ENCODE results near the gene RASIP1. TPM values are rescaled to one million over a fixed set of nuclear protein-coding genes. Genes with fewer than 3 reads are reported as not detected.

The RASIP1 gene
- total RNA-seq, 2 donors from 2014 or later: 3.4 to 5.2 TPM

DNA sequence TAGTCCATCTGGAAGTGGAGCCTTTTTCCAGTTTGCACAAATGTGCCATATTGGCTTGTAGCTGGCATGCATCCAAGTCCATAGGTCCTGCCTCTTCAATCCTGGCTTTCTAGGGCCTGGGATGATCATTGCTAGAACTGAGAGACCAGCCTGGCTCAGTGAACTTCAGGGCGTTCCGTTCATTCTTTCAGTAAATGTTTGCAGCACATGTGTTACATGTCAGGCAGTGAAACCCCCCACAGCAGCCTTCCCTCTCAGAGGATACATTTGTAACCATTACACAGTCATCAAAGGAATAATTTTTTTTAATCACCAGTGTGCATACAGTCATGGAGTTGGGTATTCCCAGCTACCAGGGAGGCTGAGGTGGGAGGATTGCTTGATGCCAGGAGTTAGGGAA, 35.0 kb downstream of the RASIP1 start:
- Mint-ChIP-seq H3K4me1 (no peaks in the 10 kb centered on the region), H3K9me3 (peaks cover 7% of the 10 kb centered on the region), H3K27me3 (ENCODE audit: insufficient read depth) (peaks cover 5% of the 10 kb centered on the region), H3K27ac (no peak overlapping the region), H3K36me3 (ENCODE audit: low read depth) (peaks cover 48% of the 10 kb centered on the region), H3K4me3 (no peak overlapping the region)
- DNase-seq: no peak
- no peaks in the 10 kb centered on the region for H3K36me3 ChIP-seq (ENCODE audit: control insufficient read depth, insufficient read depth, low read length)
- H3K9ac ChIP-seq (ENCODE audit: extremely low read depth, low read length, poor library complexity, severe bottlenecking): no peak overlapping the region
- H3K27me3 ChIP-seq (ENCODE audit: control insufficient read depth, insufficient read depth, low read length, poor library complexity, severe bottlenecking): no peaks in the 10 kb centered on the region
- no peaks in the 10 kb centered on the region for H3K4me1 ChIP-seq (ENCODE audit: control insufficient read depth, insufficient read depth, low read length)
- no peak overlapping the region for H3K4me3 ChIP-seq (ENCODE audit: low read length)
- H3K27ac ChIP-seq (ENCODE audit: low read depth, low read length): no peak overlapping the region
- TF ChIP-seq, protein P1, sequence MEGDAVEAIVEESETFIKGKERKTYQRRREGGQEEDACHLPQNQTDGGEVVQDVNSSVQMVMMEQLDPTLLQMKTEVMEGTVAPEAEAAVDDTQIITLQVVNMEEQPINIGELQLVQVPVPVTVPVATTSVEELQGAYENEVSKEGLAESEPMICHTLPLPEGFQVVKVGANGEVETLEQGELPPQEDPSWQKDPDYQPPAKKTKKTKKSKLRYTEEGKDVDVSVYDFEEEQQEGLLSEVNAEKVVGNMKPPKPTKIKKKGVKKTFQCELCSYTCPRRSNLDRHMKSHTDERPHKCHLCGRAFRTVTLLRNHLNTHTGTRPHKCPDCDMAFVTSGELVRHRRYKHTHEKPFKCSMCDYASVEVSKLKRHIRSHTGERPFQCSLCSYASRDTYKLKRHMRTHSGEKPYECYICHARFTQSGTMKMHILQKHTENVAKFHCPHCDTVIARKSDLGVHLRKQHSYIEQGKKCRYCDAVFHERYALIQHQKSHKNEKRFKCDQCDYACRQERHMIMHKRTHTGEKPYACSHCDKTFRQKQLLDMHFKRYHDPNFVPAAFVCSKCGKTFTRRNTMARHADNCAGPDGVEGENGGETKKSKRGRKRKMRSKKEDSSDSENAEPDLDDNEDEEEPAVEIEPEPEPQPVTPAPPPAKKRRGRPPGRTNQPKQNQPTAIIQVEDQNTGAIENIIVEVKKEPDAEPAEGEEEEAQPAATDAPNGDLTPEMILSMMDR (conservative IDR thresholded peaks at IDR 0.05): no peak
- WGBS, 2 experiments (ENCODE audit: insufficient coverage in 1 of 2, insufficient read length in 1 of 2): 66 to 78% methylated on average over 2 of the region's 2 CpGs
- no peaks in the 10 kb centered on the region for H3K9me3 ChIP-seq (ENCODE audit: control insufficient read depth, low read length)

DNA sequence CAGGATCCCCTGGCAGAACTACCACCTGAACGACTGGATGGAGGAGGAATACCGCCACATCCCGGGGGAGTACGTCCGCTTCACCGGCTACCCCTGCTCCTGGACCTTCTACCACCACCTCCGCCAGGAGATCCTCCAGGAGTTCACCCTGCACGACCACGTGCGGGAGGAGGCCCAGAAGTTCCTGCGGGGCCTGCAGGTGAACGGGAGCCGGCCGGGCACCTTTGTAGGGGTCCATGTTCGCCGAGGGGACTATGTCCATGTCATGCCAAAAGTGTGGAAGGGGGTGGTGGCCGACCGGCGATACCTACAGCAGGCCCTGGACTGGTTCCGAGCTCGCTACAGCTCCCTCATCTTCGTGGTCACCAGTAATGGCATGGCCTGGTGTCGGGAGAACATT, 37.1 kb downstream of the RASIP1 start:
- H3K9ac ChIP-seq (ENCODE audit: extremely low read depth, low read length, poor library complexity, severe bottlenecking): no peak overlapping the region
- H3K4me1 ChIP-seq (ENCODE audit: control insufficient read depth, insufficient read depth, low read length): no peaks in the 10 kb centered on the region
- Mint-ChIP-seq H3K4me1 (no peaks in the 10 kb centered on the region), H3K4me3 (no peak overlapping the region), H3K27ac (no peak overlapping the region), H3K27me3 (ENCODE audit: insufficient read depth) (no peaks in the 10 kb centered on the region), H3K9me3 (peaks cover 7% of the 10 kb centered on the region), H3K36me3 (ENCODE audit: low read depth) (peaks cover 52% of the 10 kb centered on the region)
- TF ChIP-seq, protein P1 (conservative IDR thresholded peaks at IDR 0.05): no peak
- no peak for DNase-seq
- WGBS, 2 experiments (ENCODE audit: insufficient coverage in 1 of 2, insufficient read length in 1 of 2): 91 to 93% methylated on average over 12 to 23 of the region's 23 CpGs
- no peaks in the 10 kb centered on the region for H3K9me3 ChIP-seq (ENCODE audit: control insufficient read depth, low read length)
- H3K4me3 ChIP-seq (ENCODE audit: low read length): no peak overlapping the region
- H3K27ac ChIP-seq (ENCODE audit: low read depth, low read length): no peak overlapping the region
- H3K36me3 ChIP-seq (ENCODE audit: control insufficient read depth, insufficient read depth, low read length): no peaks in the 10 kb centered on the region
- H3K27me3 ChIP-seq (ENCODE audit: control insufficient read depth, insufficient read depth, low read length, poor library complexity, severe bottlenecking): no peaks in the 10 kb centered on the region

DNA sequence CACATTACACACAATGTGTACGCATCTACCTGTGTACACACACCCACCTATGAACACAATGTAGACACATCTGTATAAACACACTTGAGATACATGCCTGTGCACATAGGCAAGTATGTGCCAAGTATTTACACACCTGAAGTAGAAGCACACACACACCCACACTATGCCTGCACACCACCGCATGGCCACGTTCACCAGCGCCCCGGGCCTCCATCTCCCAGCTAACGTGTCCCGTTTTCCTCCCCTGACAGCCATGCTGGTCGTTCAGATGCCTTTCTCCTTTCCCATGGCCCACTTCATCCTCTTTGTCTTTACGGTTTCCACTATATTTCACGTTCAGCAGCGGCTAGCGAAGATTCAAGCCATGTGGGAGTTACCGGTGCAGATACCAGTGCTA, 37.7 kb downstream of the RASIP1 start:
- no peaks in the 10 kb centered on the region for H3K27me3 Mint-ChIP-seq (ENCODE audit: insufficient read depth)
- peaks cover 52% of the 10 kb centered on the region for H3K36me3 Mint-ChIP-seq (ENCODE audit: low read depth)
- Histone ChIP-seq H3K9me3 (ENCODE audit: control insufficient read depth, low read length) (no peaks in the 10 kb centered on the region), H3K9ac (ENCODE audit: extremely low read depth, low read length, poor library complexity, severe bottlenecking) (no peak overlapping the region), H3K4me3 (ENCODE audit: low read length) (no peak overlapping the region), H3K36me3 (ENCODE audit: control insufficient read depth, insufficient read depth, low read length) (no peaks in the 10 kb centered on the region), H3K27me3 (ENCODE audit: control insufficient read depth, insufficient read depth, low read length, poor library complexity, severe bottlenecking) (no peaks in the 10 kb centered on the region), H3K4me1 (ENCODE audit: control insufficient read depth, insufficient read depth, low read length) (no peaks in the 10 kb centered on the region), H3K27ac (ENCODE audit: low read depth, low read length) (no peak overlapping the region)
- H3K27ac Mint-ChIP-seq: no peak overlapping the region
- no peaks in the 10 kb centered on the region for H3K4me1 Mint-ChIP-seq
- WGBS, 2 experiments (ENCODE audit: insufficient coverage in 1 of 2, insufficient read length in 1 of 2): 94 to 95% methylated on average over 13 of the region's 13 CpGs
- TF ChIP-seq, protein P1 (conservative IDR thresholded peaks at IDR 0.05): no peak
- H3K4me3 Mint-ChIP-seq: no peak overlapping the region
- H3K9me3 Mint-ChIP-seq: peaks cover 7% of the 10 kb centered on the region
- DNase-seq: no peak
